Ovary (tissue), 9 donors: ENCODE measurements around the gene ZBTB25. TPM values are rescaled to one million over a fixed set of nuclear protein-coding genes. Genes with fewer than 3 reads are reported as not detected.

Experiments
- DNase-seq, 5 donors: peaks; one replicate each; pipeline ENCODE4 v3.0.0-alpha.2; 2019 to 2020
- H3K27ac ChIP-seq, 2 donors: fragments of 200-600 bp; one replicate each; pipeline versions ENCODE4 v1.5.1 to v1.8.0; 2019 to 2022
- H3K27me3 ChIP-seq: fragments of 200-600 bp; one replicate; pipeline ENCODE4 v1.8.0; 2022
- H3K36me3 ChIP-seq: fragments of 200-600 bp; sonication (generic); one replicate; pipeline ENCODE4 v1.5.1; 2019
- H3K4me1 ChIP-seq: one replicate; pipeline ENCODE4 v1.8.1; 2013; ENCODE audit warnings: mild to moderate bottlenecking, moderate library complexity; ENCODE audit not compliant: insufficient read depth
- H3K4me3 ChIP-seq: fragments of 200-600 bp; sonication (generic); one replicate; pipeline ENCODE4 v1.5.1; 2017
- H3K9me3 ChIP-seq, 2 donors: fragments of 200-600 bp in 1 of 2; sonication (generic) in 1 of 2; one replicate each; pipeline versions ENCODE4 v1.5.1 to v1.8.1; 2013 to 2019; ENCODE audit warnings: mild to moderate bottlenecking in 1 of 2, moderate library complexity in 1 of 2
- EP300 ChIP-seq: sonication (generic); formaldehyde crosslinking; IDR thresholded peaks from one replicate; pipeline ENCODE4 v1.6.1; 2017; ENCODE audit warnings: antibody characterized with exemption
- POLR2A ChIP-seq: fragments of 450-650 bp; IDR thresholded peaks from one replicate; pipeline ENCODE4 v1.6.1; 2017; ENCODE audit warnings: antibody characterized with exemption, mild to moderate bottlenecking, moderate library complexity
- WGBS, 3 donors: extraction: QIAGEN DNeasy Blood & Tissue Kit in 1 of 3; methylation state at CpG; one replicate each; pipeline versions ENCODE4 v1.1.5 to v1.1.7; 2013 to 2017; 5-methylcytosine and 5-hydroxymethylcytosine counted together
- intact Hi-C, 4 donors: fragments of 100-400 bp; cut with DNase I; formaldehyde crosslinking; loops; one replicate each; pipeline versions ENCODE4 v1.11.0 to v1.15.1; 2022 to 2023
- polyA plus RNA-seq, 2 donors: library from polyadenylated mRNA; stranded (reverse); fragments of 200-250 nt in 1 of 2; fragments of 350-450 nt in 1 of 2; fragmentation: Illumina TruSeq in 1 of 2; extraction: RNeasy Lipid Tissue Mini Kit (QIAGEN cat#74804) in 1 of 2; gene quantifications; one replicate each; pipeline ENCODE4 v1.2.3, GENCODE V29; 2013 to 2014
- small RNA-seq: library from RNA; depleted of rRNA; stranded (forward); fragments of <200 nt; gene quantifications from one replicate; pipeline ENCODE3, GENCODE V24; 2016
- total RNA-seq, 7 donors: library from RNA; depleted of rRNA in 2 of 7; stranded (reverse); fragments of >200 nt in 2 of 7; fragmentation: NEBNext Ultra II Directional in 3 of 7; extraction: Animal tissue kit (Norgen Biotek cat#: 25700) in 3 of 7; gene quantifications; one replicate each; pipeline versions ENCODE4 v1.1.0 to v1.2.4, GENCODE V29; 2016 to 2023
- TF ChIP-seq, protein P1 (sequence below), 3 donors: fragments of 450-650 bp in 2 of 3; fragments of 200-600 bp in 1 of 3; IDR thresholded peaks; one replicate each; pipeline versions ENCODE4 v1.5.1 to v1.8.0; 2016 to 2022; ENCODE audit warnings: antibody characterized with exemption in 3 of 3, mild to moderate bottlenecking in 1 of 3
- donor health status: DM: no; HTN: no; CAD: no; lungs with moderate emphysema.
- donor health status: DM: no; HTN: no; CAD: no.
- donor health status: Bipolar disorder and iron deficiency.
- donor health status: DM: yes; HTN: yes; CAD: no.
- donor health status: DM: no; HTN: no; CAD: no.
- donor health status: DM: yes; HTN: yes; CAD: no.

The ZBTB25 gene
- total and polyA plus RNA-seq, 9 donors = 3.5 to 22.6 (median 13.5) TPM

DNA sequence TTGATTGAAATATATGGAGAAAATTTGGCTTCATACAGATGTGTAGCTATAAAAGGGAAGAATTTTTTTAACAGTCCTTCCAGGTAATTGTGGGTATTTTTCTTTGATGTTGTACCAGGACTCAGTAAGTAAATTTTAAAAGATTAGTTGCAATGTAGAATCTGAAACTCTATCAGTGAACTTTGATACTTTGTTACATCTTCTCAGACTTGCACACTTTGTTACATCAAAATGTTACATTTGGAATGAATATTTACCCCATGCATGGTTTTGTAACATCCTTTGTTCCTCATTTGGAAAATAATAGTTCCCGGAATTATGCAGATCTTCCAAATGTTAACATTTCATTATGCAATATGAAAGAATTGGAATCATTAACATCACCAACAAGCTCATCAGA lies 101.7 kb downstream of the ZBTB25 start:
- no peak for TF ChIP-seq POLR2A
- TF ChIP-seq, protein P1, sequence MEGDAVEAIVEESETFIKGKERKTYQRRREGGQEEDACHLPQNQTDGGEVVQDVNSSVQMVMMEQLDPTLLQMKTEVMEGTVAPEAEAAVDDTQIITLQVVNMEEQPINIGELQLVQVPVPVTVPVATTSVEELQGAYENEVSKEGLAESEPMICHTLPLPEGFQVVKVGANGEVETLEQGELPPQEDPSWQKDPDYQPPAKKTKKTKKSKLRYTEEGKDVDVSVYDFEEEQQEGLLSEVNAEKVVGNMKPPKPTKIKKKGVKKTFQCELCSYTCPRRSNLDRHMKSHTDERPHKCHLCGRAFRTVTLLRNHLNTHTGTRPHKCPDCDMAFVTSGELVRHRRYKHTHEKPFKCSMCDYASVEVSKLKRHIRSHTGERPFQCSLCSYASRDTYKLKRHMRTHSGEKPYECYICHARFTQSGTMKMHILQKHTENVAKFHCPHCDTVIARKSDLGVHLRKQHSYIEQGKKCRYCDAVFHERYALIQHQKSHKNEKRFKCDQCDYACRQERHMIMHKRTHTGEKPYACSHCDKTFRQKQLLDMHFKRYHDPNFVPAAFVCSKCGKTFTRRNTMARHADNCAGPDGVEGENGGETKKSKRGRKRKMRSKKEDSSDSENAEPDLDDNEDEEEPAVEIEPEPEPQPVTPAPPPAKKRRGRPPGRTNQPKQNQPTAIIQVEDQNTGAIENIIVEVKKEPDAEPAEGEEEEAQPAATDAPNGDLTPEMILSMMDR (IDR thresholded peaks at IDR 0.05) = no peak
- no peak for TF ChIP-seq EP300
- Histone ChIP-seq H3K4me3 (no peak overlapping the region), H3K4me1 (no peaks in the 10 kb centered on the region), H3K9me3 (no peaks in the 10 kb centered on the region), H3K27me3 (no peaks in the 10 kb centered on the region), H3K27ac (no peak overlapping the region), H3K36me3 (no peaks in the 10 kb centered on the region)
- 86 to 94% (median 89%) methylated on average over 1 of the region's 1 CpG for WGBS, 3 donors
- intact Hi-C loops = no loop called here
- no peak for DNase-seq

DNA sequence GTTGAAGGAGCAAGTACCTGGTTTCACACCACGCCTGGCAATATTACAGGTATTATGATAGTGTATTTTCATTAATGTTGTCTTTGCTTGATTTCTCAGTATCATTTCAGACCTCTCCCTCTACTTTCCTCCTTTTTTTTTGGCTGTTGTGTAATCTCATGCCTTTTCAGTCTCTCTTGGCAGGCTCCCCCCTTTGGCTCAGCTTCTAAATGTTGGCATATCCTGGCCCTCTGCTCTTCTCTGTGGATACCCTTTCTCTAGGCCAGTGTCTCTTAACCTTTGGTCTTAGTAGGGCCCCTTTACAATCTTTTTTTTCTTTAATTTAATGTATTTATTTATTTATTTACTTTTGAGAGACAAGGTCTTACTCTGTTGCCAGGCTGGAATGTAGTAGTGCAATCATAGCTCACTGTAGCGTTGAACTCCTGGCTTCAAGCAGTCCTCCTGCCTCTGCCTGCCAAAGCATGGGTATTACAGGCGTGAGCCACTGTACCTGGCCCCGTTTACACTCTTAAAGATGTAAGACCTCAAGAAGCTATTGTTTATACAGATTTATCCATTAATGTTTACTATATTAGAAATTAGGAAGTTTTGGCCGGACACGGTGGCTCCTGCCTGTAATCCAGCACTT lies 102.7 kb downstream of the ZBTB25 start:
- no peak for TF ChIP-seq EP300
- TF ChIP-seq, protein P1 (IDR thresholded peaks at IDR 0.05) = no peak
- TF ChIP-seq POLR2A = no peak
- 89 to 90% (median 90%) methylated on average over 6 of the region's 6 CpGs for WGBS, 3 donors
- H3K27me3 ChIP-seq = no peaks in the 10 kb centered on the region
- intact Hi-C loops = no loop called here
- no peak overlapping the region for H3K27ac ChIP-seq
- no peaks in the 10 kb centered on the region for H3K4me1 ChIP-seq
- no peak for DNase-seq
- no peaks in the 10 kb centered on the region for H3K36me3 ChIP-seq
- no peaks in the 10 kb centered on the region for H3K9me3 ChIP-seq
- H3K4me3 ChIP-seq = no peak overlapping the region

Small RNA genes lying within 50 kb of the gene (small RNA-seq; reads per million reads assigned to genes)
- gene AL049869.4 = not detected

Other genes with a start within 250 kb of the ZBTB25 start
- gene ESR2, start 209.5 kb downstream of the ZBTB25 start, total RNA-seq = 10 to 100 TPM in 5 of 7 donors, 1 to 10 TPM in 2; 7.7 to 26.2 (median 22.3) TPM
- gene ESR2, start 209.5 kb downstream of the ZBTB25 start, polyA plus RNA-seq = 1 to 10 TPM; 5.1 TPM
- 10 to 100 TPM; 16.3 to 77.6 (median 52.1) TPM for gene MTHFD1, start 115.5 kb downstream of the ZBTB25 start, total RNA-seq
- 10 to 100 TPM; 21.5 to 63.7 TPM for gene MTHFD1, start 115.5 kb downstream of the ZBTB25 start, polyA plus RNA-seq
- gene AKAP5, start 38.3 kb downstream of the ZBTB25 start, total RNA-seq = 1 to 10 TPM in 1 of 7 donors, under 1 TPM in 6; 0.12 to 1.7 (median 0.56) TPM
- under 1 TPM; 0.16 to 0.83 TPM for gene AKAP5, start 38.3 kb downstream of the ZBTB25 start, polyA plus RNA-seq
- gene ZBTB1, start 932 bp upstream of the ZBTB25 start, total RNA-seq = 10 to 100 TPM; 30.6 to 35.8 (median 34.6) TPM
- gene ZBTB1, start 932 bp upstream of the ZBTB25 start, polyA plus RNA-seq = 10 to 100 TPM; 13.0 to 28.3 TPM
- gene HSPA2, start 36.9 kb upstream of the ZBTB25 start, total RNA-seq = 10 to 100 TPM in 3 of 7 donors, 1 to 10 TPM in 4; 5.1 to 49.7 (median 9.9) TPM
- 1 to 10 TPM; 6.2 to 8.4 TPM for gene HSPA2, start 36.9 kb upstream of the ZBTB25 start, polyA plus RNA-seq
- 1 to 10 TPM in 1 of 7 donors, under 1 TPM in 4, not detected in 2; 0.27 to 6.7 (median 0.48) TPM for gene PPP1R36, start 46.1 kb upstream of the ZBTB25 start, total RNA-seq
- under 1 TPM; 0.24 to 0.68 TPM for gene PPP1R36, start 46.1 kb upstream of the ZBTB25 start, polyA plus RNA-seq
- gene PLEKHG3, start 200.6 kb upstream of the ZBTB25 start, total RNA-seq = 10 to 100 TPM; 17.5 to 92.9 (median 78.4) TPM
- gene PLEKHG3, start 200.6 kb upstream of the ZBTB25 start, polyA plus RNA-seq = 10 to 100 TPM; 26.3 to 34.2 TPM